Astrocyte of the hippocampus (primary cell): ENCODE results near the gene SEL1L.
"Not testable (repeated sequence)": the region's sequence is repeated elsewhere in the genome, so short reads cannot be mapped to it uniquely, and the experiment has no call there.

Experiments used
- DNase-seq: peaks from one replicate; pipeline ENCODE4 v3.0.0; 2011; ENCODE audit warnings: low read depth, low spot score

The SEL1L gene

GRCh38 chr14:81533536-81534343 lies at the start of gene SEL1L:
TSS of gene SEL1L (minus strand) at chr14:81533853. CDS start at chr14:81533744, 109 bp downstream.
- peak; percentile 100 for DNase-seq

- DNase-seq, result no peak
Observed at GRCh38 chr14:81582420-81582819, 48.8 kb upstream of the SEL1L start.

DNA sequence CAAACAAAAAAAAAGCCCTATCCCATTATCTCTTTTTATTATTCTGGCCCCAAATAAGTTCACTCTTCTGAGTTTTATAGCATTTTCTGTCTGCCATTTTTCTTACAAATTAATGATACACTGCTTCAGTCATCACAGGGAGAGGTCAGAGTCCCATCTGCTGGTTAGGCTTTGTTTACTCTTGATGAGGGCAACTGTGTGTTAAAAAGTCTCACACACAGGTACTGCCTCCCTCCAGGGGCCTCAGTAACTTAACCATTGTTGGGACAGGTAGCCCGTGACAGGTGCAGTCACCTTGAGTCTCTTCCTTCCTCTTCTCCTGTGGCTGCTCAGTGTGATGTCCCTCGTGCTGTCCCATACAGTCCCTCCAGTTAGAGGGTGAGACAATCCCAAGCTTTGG lies 45.5 kb upstream of the SEL1L start:
- DNase-seq, result no peak

- DNase-seq, result no peak
Observed at GRCh38 chr14:81571437-81571836, 37.8 kb upstream of the SEL1L start.

- no peak for DNase-seq
Observed at GRCh38 chr14:81567302-81567701, 33.6 kb upstream of the SEL1L start.

- peak; percentile 49 for DNase-seq
Observed at GRCh38 chr14:81565441-81566290, 32.0 kb upstream of the SEL1L start.

GRCh38 chr14:81562818-81563217 lies 29.2 kb upstream of the SEL1L start:
- no peak for DNase-seq

- DNase-seq, result no peak
Observed at GRCh38 chr14:81561084-81561775, 27.6 kb upstream of the SEL1L start.

DNA sequence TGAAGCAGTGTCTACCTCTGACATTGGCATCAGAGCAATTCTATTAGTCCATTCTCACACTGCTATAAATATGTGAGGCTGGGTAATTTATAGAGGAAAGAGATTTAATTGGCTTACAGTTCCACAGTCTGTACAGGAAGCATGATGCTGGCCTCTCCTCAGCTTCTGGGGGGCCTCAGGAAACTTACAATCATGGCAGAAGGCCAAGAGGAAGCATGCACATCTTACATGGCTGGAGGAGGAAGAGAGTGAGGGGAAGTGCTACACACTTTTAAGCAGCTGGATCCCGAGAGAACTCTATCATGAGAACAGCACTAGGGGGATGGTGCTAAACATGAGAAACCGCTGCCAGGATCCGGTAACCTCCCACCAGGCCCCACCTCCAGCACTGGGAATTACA lies 25.7 kb upstream of the SEL1L start:
- DNase-seq, result no peak

GRCh38 chr14:81557146-81557545 lies 23.5 kb upstream of the SEL1L start:
- no peak for DNase-seq

- DNase-seq, result no peak
Observed at GRCh38 chr14:81555684-81556083, 22.0 kb upstream of the SEL1L start.

DNA sequence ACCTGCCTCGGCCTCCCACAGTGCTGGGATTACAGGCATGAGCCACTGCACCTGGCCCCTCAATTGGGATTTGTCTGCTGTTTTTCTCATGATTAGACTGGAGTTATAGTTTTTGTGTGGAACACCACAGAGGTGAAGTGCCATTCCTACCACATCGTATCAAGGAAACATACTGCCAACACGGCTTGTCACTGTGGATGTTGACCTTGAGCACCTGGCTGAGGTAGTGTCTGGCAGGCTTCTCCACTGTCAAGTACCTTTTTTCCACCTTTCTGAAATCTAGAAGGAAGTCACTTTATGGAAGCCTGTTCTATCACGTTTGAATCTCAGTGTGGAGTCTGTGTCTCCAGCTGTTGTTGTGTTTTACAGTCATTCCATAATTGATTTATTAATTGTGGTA lies 21.4 kb upstream of the SEL1L start:
- DNase-seq, result no peak

GRCh38 chr14:81551471-81551870 lies 17.8 kb upstream of the SEL1L start:
- no peak for DNase-seq

DNA sequence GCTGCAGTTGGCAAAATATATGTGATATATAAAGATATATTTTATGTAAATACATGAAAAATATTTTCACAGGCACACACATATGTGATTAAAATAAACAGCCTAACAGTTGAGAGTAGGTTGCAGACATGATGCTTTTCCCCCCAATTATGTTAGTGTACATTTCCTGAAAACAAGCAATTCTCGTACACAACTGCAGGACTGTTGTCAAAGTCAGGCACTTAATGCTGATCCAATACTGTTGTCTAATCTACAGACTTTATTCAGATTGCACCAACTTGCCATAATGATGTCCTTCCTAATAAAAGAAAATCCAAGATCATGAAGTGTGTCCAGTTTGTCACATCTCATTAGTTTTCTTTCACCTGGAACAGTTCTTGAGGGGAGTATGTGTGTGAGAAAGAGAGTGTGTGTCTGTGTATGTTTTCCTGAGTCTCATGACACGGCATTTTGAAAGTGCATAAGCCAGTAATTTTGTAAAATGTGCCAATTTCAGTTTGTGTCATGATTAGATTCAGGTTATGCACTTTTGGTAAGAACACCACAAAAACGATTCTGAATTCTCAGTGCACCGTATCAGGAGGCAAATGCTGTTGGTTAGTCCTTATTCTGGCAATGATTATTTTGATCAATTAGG lies 16.5 kb upstream of the SEL1L start:
- DNase-seq, result no peak

GRCh38 chr14:81541206-81541605 lies 7.6 kb upstream of the SEL1L start:
- not testable (repeated sequence) for DNase-seq

DNA sequence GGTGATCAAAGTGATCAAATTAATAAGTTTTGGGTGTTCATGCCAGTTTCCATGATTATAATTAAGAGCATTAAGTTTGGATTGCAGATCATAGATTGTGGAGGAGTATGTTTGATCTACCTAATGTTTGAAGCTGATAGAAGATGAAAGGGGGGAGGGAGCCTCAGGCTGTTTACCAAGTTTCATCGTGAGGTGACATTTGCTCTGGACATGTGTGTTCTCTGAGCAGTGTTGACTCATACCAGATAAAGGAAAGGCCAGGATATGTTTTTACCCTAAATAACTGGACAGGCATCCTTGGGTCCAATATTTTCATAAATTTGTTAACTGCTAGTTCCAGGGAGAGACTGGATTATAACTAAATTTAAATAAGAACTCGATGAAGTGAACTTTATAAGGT lies 3.5 kb upstream of the SEL1L start:
- DNase-seq, result no peak

DNA sequence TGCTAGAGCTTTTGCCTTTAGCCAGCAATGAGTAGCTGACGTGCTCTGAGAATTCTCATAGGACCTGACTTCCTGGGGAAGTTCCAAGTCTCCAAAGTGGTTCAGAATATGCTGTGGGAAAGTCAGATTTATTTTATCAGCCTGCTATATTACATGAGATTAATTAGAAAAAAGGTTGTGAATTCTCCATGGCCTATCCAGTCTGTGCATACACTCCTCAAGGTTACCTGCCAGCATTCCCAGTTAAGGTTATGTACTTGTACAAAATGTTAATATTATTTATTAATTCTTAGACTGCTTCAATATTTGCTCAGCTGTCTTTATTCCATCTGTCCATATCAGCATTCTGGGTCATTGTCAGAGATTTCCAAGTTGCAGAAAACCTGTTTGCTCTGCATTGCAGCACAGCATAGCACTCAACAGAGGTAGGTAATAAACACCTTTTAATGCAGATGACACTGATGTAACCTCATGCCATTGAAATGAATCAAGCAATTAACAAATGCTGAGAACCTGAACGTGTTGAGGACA lies 2.7 kb upstream of the SEL1L start:
- DNase-seq, result no peak

- no peak for DNase-seq
Observed at GRCh38 chr14:81535396-81536164, 1.9 kb upstream of the SEL1L start.

GRCh38 chr14:81534510-81535074 lies 939 bp upstream of the SEL1L start:
- DNase-seq, result no peak

- DNase-seq, result no peak
Observed at GRCh38 chr14:81533212-81533535, 479 bp downstream of the SEL1L start.

DNA sequence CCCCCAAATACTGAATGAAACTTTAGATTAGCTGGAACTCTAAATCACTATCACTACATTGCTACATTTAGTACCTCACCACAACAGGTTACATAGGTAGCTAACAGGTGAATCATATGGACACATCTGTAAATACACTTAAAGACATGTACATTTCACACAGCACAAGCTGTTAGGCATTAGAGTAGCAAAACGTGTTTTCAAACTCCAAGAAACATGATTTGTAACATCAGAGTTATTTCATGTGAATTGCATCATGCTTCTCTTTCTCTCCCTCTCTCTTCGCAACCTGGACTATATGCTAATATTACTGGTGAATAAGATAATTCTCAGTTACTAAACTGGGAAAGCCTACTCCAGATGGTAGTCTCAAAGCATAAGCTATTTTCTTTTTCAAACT lies 4.3 kb downstream of the SEL1L start:
- no peak for DNase-seq
